ENCODE data around the gene SETD4.

GRCh38 chr21:36052860-36053714 is 7.2 kb downstream of the SETD4 start:
- TF ChIP-seq CTCF (IDR thresholded peaks at IDR 0.05; ENCODE audit: extremely low read depth in 1 of 2, insufficient read depth in 1 of 2, low read depth in 1 of 2, low read length in 2 of 2): no peak
- TF ChIP-seq POLR2A (IDR thresholded peaks at IDR 0.05; ENCODE audit: low read depth, low read length): no peak
- TF ChIP-seq MAX (IDR thresholded peaks at IDR 0.05; ENCODE audit: insufficient read depth, insufficient read length): no peak

Data from endothelial cell of umbilical vein (primary cell).